ENCODE measurements around the gene RHOBTB3. TPM values are rescaled to one million over a fixed set of nuclear protein-coding genes. Genes with fewer than 3 reads are reported as not detected.

Gene RHOBTB3
- total RNA-seq, 2 donors from 2014 or later: 56.2 to 89.9 TPM

- Histone ChIP-seq H3K27me3 (no peaks in the 10 kb centered on the region), H3K4me3 (no peak overlapping the region), H3K4me1 (peaks cover 0 to 10% of the 10 kb centered on the region in 2 donors), H3K27ac (no peak overlapping the region), H3K9me3 (no peaks in the 10 kb centered on the region), H3K36me3 (peaks cover 27% of the 10 kb centered on the region)
- DNase-seq (ENCODE audit: low spot score): no peak
- no peak for TF ChIP-seq CTCF (IDR thresholded peaks at IDR 0.05)
Observed at GRCh38 chr5:95743232-95743631, 12.1 kb downstream of the RHOBTB3 start.

- Histone ChIP-seq H3K4me3 (no peak overlapping the region), H3K9me3 (no peaks in the 10 kb centered on the region), H3K4me1 (peaks cover 0 to 7% of the 10 kb centered on the region in 2 donors), H3K27ac (no peak overlapping the region), H3K27me3 (no peaks in the 10 kb centered on the region), H3K36me3 (peaks cover 23% of the 10 kb centered on the region)
- TF ChIP-seq CTCF (IDR thresholded peaks at IDR 0.05): no peak
- no peak for DNase-seq (ENCODE audit: low spot score)
Observed at GRCh38 chr5:95743877-95744276, 12.7 kb downstream of the RHOBTB3 start.

GRCh38 chr5:95746194-95746593, 15.1 kb downstream of the RHOBTB3 start:
- Histone ChIP-seq H3K4me1 (peaks cover 0 to 7% of the 10 kb centered on the region in 2 donors), H3K4me3 (no peak overlapping the region), H3K27me3 (no peaks in the 10 kb centered on the region), H3K9me3 (no peaks in the 10 kb centered on the region), H3K27ac (no peak overlapping the region), H3K36me3 (peaks cover 32% of the 10 kb centered on the region)
- TF ChIP-seq CTCF (IDR thresholded peaks at IDR 0.05): no peak
- no peak for DNase-seq (ENCODE audit: low spot score)

- Histone ChIP-seq H3K27ac (no peak overlapping the region), H3K4me1 (peaks cover 0 to 7% of the 10 kb centered on the region in 2 donors), H3K9me3 (no peaks in the 10 kb centered on the region), H3K36me3 (peaks cover 33% of the 10 kb centered on the region), H3K4me3 (no peak overlapping the region), H3K27me3 (no peaks in the 10 kb centered on the region)
- no peak for DNase-seq (ENCODE audit: low spot score)
- TF ChIP-seq CTCF (IDR thresholded peaks at IDR 0.05): no peak
Observed at GRCh38 chr5:95746722-95747679, 15.9 kb downstream of the RHOBTB3 start.

- H3K4me1 ChIP-seq: peaks cover 0 to 7% of the 10 kb centered on the region in 2 donors
- H3K36me3 ChIP-seq: peaks cover 44% of the 10 kb centered on the region
- H3K9me3 ChIP-seq: no peaks in the 10 kb centered on the region
- no peaks in the 10 kb centered on the region for H3K27me3 ChIP-seq
- no peak overlapping the region for H3K4me3 ChIP-seq
- DNase-seq (ENCODE audit: low spot score): no peak
- TF ChIP-seq CTCF (IDR thresholded peaks at IDR 0.05): peak in 1 of 2 donors; percentile 17
- H3K27ac ChIP-seq: no peak overlapping the region
Observed at GRCh38 chr5:95748133-95748532, 17.0 kb downstream of the RHOBTB3 start.
